ENCODE results near the gene SLC2A8. TPM values are rescaled to one million over a fixed set of nuclear protein-coding genes. Genes with fewer than 3 reads are reported as not detected.

SLC2A8 gene
- 39.2 TPM for polyA plus RNA-seq (2012; ENCODE audit: insufficient read depth, insufficient read length, low read depth)

- H3K27me3 ChIP-seq: no peaks in the 10 kb centered on the region
- peak; percentile 99 for DNase-seq
- no peaks in the 10 kb centered on the region for H3K9me3 ChIP-seq
- peaks cover 9% of the 10 kb centered on the region for H3K4me1 ChIP-seq
- peak within 1 kb of the TSS; percentile 66 for H3K4me3 ChIP-seq (ENCODE audit: low read depth, low read length)
- H3K36me3 ChIP-seq: no peaks in the 10 kb centered on the region
- peak; percentile 6; the same call in 1 of the 2 replicates for TF ChIP-seq CTCF (IDR thresholded peaks at IDR 0.05; ENCODE audit: low read depth, low read length)
These were observed at the start of gene SLC2A8 for GRCh38 chr9:127396808-127397645. TSS of gene SLC2A8 (plus strand) at chr9:127397169. CDS start at chr9:127397231, 62 bp downstream.

- peak; percentile 43 for DNase-seq
- no peak overlapping the region for H3K4me3 ChIP-seq (ENCODE audit: low read depth, low read length)
- peaks cover 15% of the 10 kb centered on the region for H3K36me3 ChIP-seq
- no peaks in the 10 kb centered on the region for H3K27me3 ChIP-seq
- peak; percentile 82 for TF ChIP-seq CTCF (IDR thresholded peaks at IDR 0.05; ENCODE audit: low read depth, low read length)
- H3K4me1 ChIP-seq: peaks cover 31% of the 10 kb centered on the region
- no peaks in the 10 kb centered on the region for H3K9me3 ChIP-seq
These were observed 48.9 kb upstream of the SLC2A8 start for GRCh38 chr9:127347831-127348776.

- no peaks in the 10 kb centered on the region for H3K9me3 ChIP-seq
- no peaks in the 10 kb centered on the region for H3K27me3 ChIP-seq
- peaks cover 31% of the 10 kb centered on the region for H3K4me1 ChIP-seq
- DNase-seq: no peak
- TF ChIP-seq CTCF (IDR thresholded peaks at IDR 0.05; ENCODE audit: low read depth, low read length): no peak
- peaks cover 13% of the 10 kb centered on the region for H3K36me3 ChIP-seq
- no peak overlapping the region for H3K4me3 ChIP-seq (ENCODE audit: low read depth, low read length)
These were observed 47.4 kb upstream of the SLC2A8 start for GRCh38 chr9:127349483-127350113.

- no peak overlapping the region for H3K4me3 ChIP-seq (ENCODE audit: low read depth, low read length)
- H3K4me1 ChIP-seq: peaks cover 31% of the 10 kb centered on the region
- H3K27me3 ChIP-seq: no peaks in the 10 kb centered on the region
- no peak for TF ChIP-seq CTCF (IDR thresholded peaks at IDR 0.05; ENCODE audit: low read depth, low read length)
- DNase-seq: peak; percentile 49
- H3K9me3 ChIP-seq: no peaks in the 10 kb centered on the region
- peaks cover 18% of the 10 kb centered on the region for H3K36me3 ChIP-seq
These were observed 45.5 kb upstream of the SLC2A8 start for GRCh38 chr9:127351182-127352166.

- no peak for DNase-seq
- no peak for TF ChIP-seq CTCF (IDR thresholded peaks at IDR 0.05; ENCODE audit: low read depth, low read length)
- Histone ChIP-seq H3K9me3 (no peaks in the 10 kb centered on the region), H3K4me1 (peaks cover 20% of the 10 kb centered on the region), H3K4me3 (ENCODE audit: low read depth, low read length) (no peak overlapping the region), H3K27me3 (no peaks in the 10 kb centered on the region), H3K36me3 (peaks cover 22% of the 10 kb centered on the region)
These were observed 43.1 kb upstream of the SLC2A8 start for GRCh38 chr9:127353882-127354281.
